DND-41 (cell line): ENCODE measurements around the gene CDC42SE2.

ENCODE experiments used
- ATAC-seq: fragments of 200-7000 bp; cut with Tn5 transposase; 3 replicates; pipeline ENCODE4 v1.9.1; 2021; ENCODE audit warnings: low read depth; ENCODE audit not compliant: insufficient read depth
- DNase-seq: peaks from one replicate; pipeline ENCODE4 v3.0.0-alpha.2; 2020
- H2AFZ ChIP-seq: 2 replicates; pipeline ENCODE4 v1.6.0; 2012; ENCODE audit warnings: low read depth, low read length
- H3K27ac ChIP-seq: 2 replicates; pipeline ENCODE4 v1.5.1; 2012; ENCODE audit warnings: low read length, inconsistent platforms
- H3K27me3 ChIP-seq: fragments of 200-600 bp; sonication (generic); 2 replicates; pipeline ENCODE4 v1.6.0; 2012; ENCODE audit warnings: low read length, mild to moderate bottlenecking, inconsistent platforms; ENCODE audit not compliant: insufficient read depth, poor library complexity
- H3K36me3 ChIP-seq: 2 replicates; pipeline ENCODE4 v1.5.1; 2012; ENCODE audit warnings: low read length, inconsistent platforms; ENCODE audit not compliant: insufficient read depth
- H3K4me1 ChIP-seq: 2 replicates; pipeline ENCODE4 v1.5.1; 2012; ENCODE audit warnings: mild to moderate bottlenecking, low read length; ENCODE audit not compliant: insufficient read depth
- H3K4me2 ChIP-seq: 2 replicates; pipeline ENCODE4 v1.6.0; 2012; ENCODE audit warnings: mild to moderate bottlenecking, moderate library complexity, low read length, inconsistent platforms; ENCODE audit not compliant: insufficient read depth
- H3K4me3 ChIP-seq, 2 experiments: fragments of 200-600 bp in 1 of 2; shearing (Covaris generic) in 1 of 2; 2 replicates each; pipeline ENCODE4 v1.5.1; 2012 to 2016; ENCODE audit warnings: inconsistent platforms in 2 of 2, low read length in 2 of 2, mild to moderate bottlenecking in 2 of 2, low read depth in 1 of 2, moderate library complexity in 1 of 2
- H3K79me2 ChIP-seq: 2 replicates; pipeline ENCODE4 v1.6.0; 2012; ENCODE audit warnings: low read length, inconsistent platforms; ENCODE audit not compliant: insufficient read depth
- H3K9ac ChIP-seq: 2 replicates; pipeline ENCODE4 v1.6.0; 2012; ENCODE audit warnings: low read depth, mild to moderate bottlenecking, inconsistent platforms, low read length, moderate library complexity
- H3K9me3 ChIP-seq: 2 replicates; pipeline ENCODE4 v1.5.1; 2012; ENCODE audit warnings: low read length, moderate library complexity, mild to moderate bottlenecking, inconsistent platforms; ENCODE audit not compliant: insufficient read depth, severe bottlenecking
- H4K20me1 ChIP-seq: 2 replicates; pipeline ENCODE4 v1.6.0; 2012; ENCODE audit warnings: low read length; ENCODE audit not compliant: insufficient read depth
- EZH2 ChIP-seq: IDR thresholded peaks from 3 replicates; pipeline ENCODE4 v1.6.1; 2012; ENCODE audit warnings: borderline replicate concordance, low read depth, mild to moderate bottlenecking, moderate library complexity, low read length, inconsistent platforms; ENCODE audit not compliant: severe bottlenecking
- TF ChIP-seq, protein P1 (sequence below): IDR thresholded peaks from 2 replicates; pipeline ENCODE4 v1.5.1; 2012; ENCODE audit warnings: borderline replicate concordance, low read length, moderate library complexity, mild to moderate bottlenecking; ENCODE audit not compliant: poor library complexity, severe bottlenecking; ENCODE audit errors: extremely low read depth

CDC42SE2 gene

DNA sequence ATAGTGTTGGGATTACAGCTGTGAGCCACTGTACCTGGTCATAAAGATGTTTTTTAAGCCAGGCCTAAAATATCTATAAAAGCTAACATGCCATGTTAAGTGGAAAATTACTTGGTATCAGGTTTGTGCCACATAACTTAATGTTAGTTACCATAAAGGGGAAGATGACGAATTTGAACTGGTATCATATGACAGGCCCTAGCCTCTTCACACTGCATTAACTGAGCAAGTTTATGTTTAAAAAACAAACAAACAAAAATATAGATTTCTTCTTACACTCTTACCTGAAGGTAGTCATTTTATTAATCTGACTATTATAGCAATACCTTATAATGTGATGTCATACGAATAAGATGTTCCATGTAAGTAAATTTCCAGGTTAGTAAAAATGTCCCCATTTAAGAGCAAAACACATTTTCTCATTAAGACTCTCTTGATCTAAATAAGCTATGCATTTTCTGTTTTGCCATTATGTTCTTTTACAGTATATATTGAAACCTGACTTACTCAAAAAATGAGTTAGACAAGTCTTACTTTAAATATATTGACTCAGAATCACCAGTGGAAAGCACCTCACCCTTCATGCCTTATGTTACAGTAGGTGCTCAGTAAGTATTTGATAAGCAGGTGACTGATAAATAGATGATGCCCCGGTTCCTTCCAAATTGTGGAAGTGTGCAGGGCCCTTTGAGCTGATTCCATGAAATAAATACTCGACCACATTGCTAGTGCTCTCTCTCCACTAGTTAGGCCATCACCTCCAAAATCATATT is 125.4 kb downstream of the CDC42SE2 start:
- Histone ChIP-seq H4K20me1 (no peaks in the 10 kb centered on the region; the same call in 1 of the 2 replicates), H3K4me3 (no peak overlapping the region), H3K27me3 (no peaks in the 10 kb centered on the region), H3K27ac (no peak overlapping the region), H2AFZ (no peak overlapping the region), H3K36me3 (peaks cover 83% of the 10 kb centered on the region), H3K9me3 (no peaks in the 10 kb centered on the region), H3K4me2 (no peak overlapping the region), H3K79me2 (peaks cover 11% of the 10 kb centered on the region), H3K9ac (no peak overlapping the region), H3K4me1 (no peaks in the 10 kb centered on the region)
- no peak for ATAC-seq
- no peak for DNase-seq
- no peak for TF ChIP-seq EZH2
- TF ChIP-seq, protein P1, sequence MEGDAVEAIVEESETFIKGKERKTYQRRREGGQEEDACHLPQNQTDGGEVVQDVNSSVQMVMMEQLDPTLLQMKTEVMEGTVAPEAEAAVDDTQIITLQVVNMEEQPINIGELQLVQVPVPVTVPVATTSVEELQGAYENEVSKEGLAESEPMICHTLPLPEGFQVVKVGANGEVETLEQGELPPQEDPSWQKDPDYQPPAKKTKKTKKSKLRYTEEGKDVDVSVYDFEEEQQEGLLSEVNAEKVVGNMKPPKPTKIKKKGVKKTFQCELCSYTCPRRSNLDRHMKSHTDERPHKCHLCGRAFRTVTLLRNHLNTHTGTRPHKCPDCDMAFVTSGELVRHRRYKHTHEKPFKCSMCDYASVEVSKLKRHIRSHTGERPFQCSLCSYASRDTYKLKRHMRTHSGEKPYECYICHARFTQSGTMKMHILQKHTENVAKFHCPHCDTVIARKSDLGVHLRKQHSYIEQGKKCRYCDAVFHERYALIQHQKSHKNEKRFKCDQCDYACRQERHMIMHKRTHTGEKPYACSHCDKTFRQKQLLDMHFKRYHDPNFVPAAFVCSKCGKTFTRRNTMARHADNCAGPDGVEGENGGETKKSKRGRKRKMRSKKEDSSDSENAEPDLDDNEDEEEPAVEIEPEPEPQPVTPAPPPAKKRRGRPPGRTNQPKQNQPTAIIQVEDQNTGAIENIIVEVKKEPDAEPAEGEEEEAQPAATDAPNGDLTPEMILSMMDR, result no peak

DNA sequence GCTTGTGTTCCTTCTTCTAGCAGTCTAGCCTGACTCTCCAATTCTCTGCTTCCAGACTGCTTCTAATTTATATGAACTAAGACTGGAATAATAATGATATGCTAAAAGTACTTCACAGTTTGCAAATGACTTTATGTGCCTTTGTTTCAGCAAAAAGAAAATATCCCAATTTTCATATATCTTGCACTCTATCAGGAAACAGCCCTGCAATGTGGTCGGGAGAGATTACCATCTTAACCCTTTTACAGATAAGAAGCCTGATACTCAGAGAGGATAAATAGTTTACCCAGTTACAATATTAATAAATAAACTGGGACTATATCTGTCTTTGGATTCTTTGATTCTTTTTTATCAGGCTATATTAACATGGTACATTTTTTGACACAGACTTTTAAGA is 126.0 kb downstream of the CDC42SE2 start:
- TF ChIP-seq, protein P1, result no peak
- TF ChIP-seq EZH2, result no peak
- Histone ChIP-seq H4K20me1 (no peaks in the 10 kb centered on the region; the same call in 1 of the 2 replicates), H2AFZ (no peak overlapping the region), H3K4me1 (no peaks in the 10 kb centered on the region), H3K79me2 (peaks cover 6% of the 10 kb centered on the region; the same call in 1 of the 2 replicates), H3K9ac (no peak overlapping the region), H3K9me3 (no peaks in the 10 kb centered on the region), H3K27ac (no peak overlapping the region), H3K4me3 (no peak overlapping the region), H3K36me3 (peaks cover 84% of the 10 kb centered on the region), H3K27me3 (no peaks in the 10 kb centered on the region), H3K4me2 (no peak overlapping the region)
- no peak for DNase-seq
- ATAC-seq, result no peak

DNA sequence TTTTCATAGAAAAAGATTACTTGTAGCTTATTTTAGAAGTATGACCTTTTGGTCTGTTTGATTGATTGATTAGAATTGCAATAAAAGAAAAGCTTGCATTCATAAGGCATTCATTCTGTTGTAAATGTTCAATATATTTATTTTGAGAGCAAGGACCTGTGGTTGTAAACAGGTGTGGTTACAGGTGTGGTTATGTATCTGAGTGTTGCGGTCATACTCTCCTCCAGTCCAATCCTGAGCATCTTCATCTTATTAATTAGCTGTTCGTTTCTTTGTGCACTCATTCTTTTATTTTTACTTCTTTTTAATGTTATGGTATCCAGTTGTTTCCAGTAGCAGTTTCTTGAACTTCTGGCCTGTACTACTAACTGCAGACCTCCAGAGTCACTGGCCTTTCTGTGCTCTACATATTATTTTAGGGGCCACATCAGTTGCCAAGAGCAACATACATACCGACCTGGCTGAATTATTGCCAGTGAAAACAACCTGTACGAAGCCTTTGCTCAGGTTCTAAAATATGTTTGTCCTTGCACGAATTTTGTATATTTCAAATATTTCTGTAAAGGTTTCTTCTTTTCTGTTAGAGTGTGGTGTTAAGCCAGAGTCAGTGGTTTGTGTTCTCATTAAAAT is 128.7 kb downstream of the CDC42SE2 start:
- no peak overlapping the region for H3K27ac ChIP-seq
- no peak overlapping the region for H3K9ac ChIP-seq
- no peak overlapping the region for H3K4me3 ChIP-seq
- H2AFZ ChIP-seq, result no peak overlapping the region
- H4K20me1 ChIP-seq, result no peaks in the 10 kb centered on the region
- H3K36me3 ChIP-seq, result peaks cover 76% of the 10 kb centered on the region
- DNase-seq, result no peak
- TF ChIP-seq, protein P1, result no peak
- no peak for TF ChIP-seq EZH2
- H3K4me2 ChIP-seq, result no peak overlapping the region
- H3K4me1 ChIP-seq, result no peaks in the 10 kb centered on the region
- no peaks in the 10 kb centered on the region for H3K27me3 ChIP-seq
- no peak for ATAC-seq
- H3K9me3 ChIP-seq, result no peaks in the 10 kb centered on the region
- H3K79me2 ChIP-seq, result no peaks in the 10 kb centered on the region
